HG02938 (cell line): ENCODE results near the gene STN1.

Experiments used
- ATAC-seq: cut with Tn5 transposase; IDR thresholded peaks from one replicate; pipeline ENCODE4 v1.9.1; 2021; ENCODE audit warnings: mild to moderate bottlenecking, moderate library complexity; ENCODE audit not compliant: unreplicated experiment

STN1 gene

GRCh38 chr10:103918053-103918846, at the start of gene STN1:
TSS of gene STN1 (minus strand) at chr10:103918184. CDS start at chr10:103917594, 590 bp downstream.
- peak; percentile 84 for ATAC-seq

GRCh38 chr10:103967448-103968071, 49.6 kb upstream of the STN1 start:
- peak; percentile 35 for ATAC-seq

- ATAC-seq = peak; percentile 70
Observed at GRCh38 chr10:103966671-103967447, 48.9 kb upstream of the STN1 start, which contains the start of gene SLK. TSS of gene SLK (plus strand) at chr10:103967140. CDS start at chr10:103967746, 606 bp downstream.

- no peak for ATAC-seq
Observed at GRCh38 chr10:103960103-103960502, 42.1 kb upstream of the STN1 start.

GRCh38 chr10:103958996-103959395, 41.0 kb upstream of the STN1 start:
- ATAC-seq = no peak

GRCh38 chr10:103954543-103954942, 36.6 kb upstream of the STN1 start:
- no peak for ATAC-seq

GRCh38 chr10:103951942-103952341, 34.0 kb upstream of the STN1 start:
- no peak for ATAC-seq

- no peak for ATAC-seq
Observed at GRCh38 chr10:103951183-103951582, 33.2 kb upstream of the STN1 start.

GRCh38 chr10:103949728-103950127, 31.7 kb upstream of the STN1 start:
- no peak for ATAC-seq

GRCh38 chr10:103947799-103948516, 30.0 kb upstream of the STN1 start:
- no peak for ATAC-seq

- no peak for ATAC-seq
Observed at GRCh38 chr10:103942866-103943265, 24.9 kb upstream of the STN1 start.

GRCh38 chr10:103941801-103942200, 23.8 kb upstream of the STN1 start:
- no peak for ATAC-seq

- ATAC-seq = no peak
Observed at GRCh38 chr10:103939522-103939921, 21.5 kb upstream of the STN1 start.

GRCh38 chr10:103936022-103936421, 18.0 kb upstream of the STN1 start:
- no peak for ATAC-seq

GRCh38 chr10:103934308-103934707, 16.3 kb upstream of the STN1 start:
- ATAC-seq = no peak

GRCh38 chr10:103933557-103934121, 15.7 kb upstream of the STN1 start:
- ATAC-seq = no peak

- no peak for ATAC-seq
Observed at GRCh38 chr10:103932971-103933370, 15.0 kb upstream of the STN1 start.

- ATAC-seq = no peak
Observed at GRCh38 chr10:103932271-103932670, 14.3 kb upstream of the STN1 start.

GRCh38 chr10:103931603-103932002, 13.6 kb upstream of the STN1 start:
- ATAC-seq = no peak

GRCh38 chr10:103930881-103931280, 12.9 kb upstream of the STN1 start:
- no peak for ATAC-seq

GRCh38 chr10:103930449-103930848, 12.5 kb upstream of the STN1 start:
- ATAC-seq = no peak
